MCF 10A (cell line): Measurements from ENCODE around the gene SNAP47. TPM values are rescaled to one million over a fixed set of nuclear protein-coding genes. Genes with fewer than 3 reads are reported as not detected.

Source experiments
- BruUV-seq: library from RNA; stranded (reverse); fragments of 400-500 nt; replicated peaks from 2 replicates; lab custom pipeline; 2021; lab: Mats Ljungman, UMichigan
- CTCF ChIA-PET: fragments of 300-600 bp; sonication (Branson Sonifier 250); formaldehyde crosslinking; extraction: SDS; loops from one replicate; lab custom pipeline; 2021; ENCODE audit warnings: antibody characterized with exemption, inconsistent platforms; lab: Yijun Ruan, JAX
- POLR2A ChIA-PET: fragments of 300-600, 350-650 bp; sonication (Branson Sonifier 250); formaldehyde crosslinking; extraction: SDS; loops from one replicate; lab custom pipeline; 2020; ENCODE audit warnings: antibody characterized with exemption, inconsistent platforms; lab: Yijun Ruan, JAX
- DNase-seq: peaks from one replicate; pipeline ENCODE4 v3.0.0-alpha.2; 2018; ENCODE audit not compliant: unreplicated experiment
- H3K27ac Mint-ChIP-seq: one replicate; pipeline ENCODE4 v1.8.0; 2022; ENCODE audit warnings: mild to moderate bottlenecking, low read depth, mixed read lengths; ENCODE audit not compliant: unreplicated experiment
- H3K27me3 Mint-ChIP-seq: one replicate; pipeline ENCODE4 v1.8.0; 2022; ENCODE audit warnings: mixed read lengths; ENCODE audit not compliant: insufficient read depth, unreplicated experiment
- H3K36me3 Mint-ChIP-seq: one replicate; pipeline ENCODE4 v1.8.0; 2022; ENCODE audit warnings: mild to moderate bottlenecking, moderate library complexity, mixed read lengths; ENCODE audit not compliant: insufficient read depth, unreplicated experiment
- H3K4me1 Mint-ChIP-seq: one replicate; pipeline ENCODE4 v1.8.0; 2022; ENCODE audit warnings: mixed read lengths; ENCODE audit not compliant: insufficient read depth, unreplicated experiment
- H3K4me3 Mint-ChIP-seq: one replicate; pipeline ENCODE4 v1.8.0; 2022; ENCODE audit warnings: mild to moderate bottlenecking, moderate library complexity, mixed read lengths; ENCODE audit not compliant: unreplicated experiment
- H3K9me3 Mint-ChIP-seq: one replicate; pipeline ENCODE4 v1.8.0; 2022; ENCODE audit warnings: mixed read lengths; ENCODE audit not compliant: unreplicated experiment
- intact Hi-C: fragments of 100-400 bp; cut with micrococcal nuclease; formaldehyde crosslinking; loops from 2 replicates; pipeline ENCODE4 v1.14.1; 2022
- total RNA-seq: library from RNA; stranded (reverse); gene quantifications from 2 replicates; pipeline ENCODE4 v1.2.3, GENCODE V29; 2022
- TF ChIP-seq, protein P1 (sequence below): fragments of 200-600 bp; IDR thresholded peaks from one replicate; pipeline ENCODE4 v1.8.0; 2022; ENCODE audit warnings: antibody characterized with exemption, mild to moderate bottlenecking; ENCODE audit not compliant: unreplicated experiment

SNAP47 gene
- total RNA-seq, 1 experiment from 2014 or later = 44.0 TPM

GRCh38 chr1:227771771-227772170, 36.5 kb downstream of the SNAP47 start:
- Mint-ChIP-seq H3K27me3 (no peaks in the 10 kb centered on the region), H3K4me3 (no peak overlapping the region), H3K4me1 (peaks cover 7% of the 10 kb centered on the region), H3K36me3 (peaks cover 62% of the 10 kb centered on the region), H3K27ac (no peak overlapping the region), H3K9me3 (no peaks in the 10 kb centered on the region)
- no TSS peak for BruUV-seq
- DNase-seq = no peak
- TF ChIP-seq, protein P1, sequence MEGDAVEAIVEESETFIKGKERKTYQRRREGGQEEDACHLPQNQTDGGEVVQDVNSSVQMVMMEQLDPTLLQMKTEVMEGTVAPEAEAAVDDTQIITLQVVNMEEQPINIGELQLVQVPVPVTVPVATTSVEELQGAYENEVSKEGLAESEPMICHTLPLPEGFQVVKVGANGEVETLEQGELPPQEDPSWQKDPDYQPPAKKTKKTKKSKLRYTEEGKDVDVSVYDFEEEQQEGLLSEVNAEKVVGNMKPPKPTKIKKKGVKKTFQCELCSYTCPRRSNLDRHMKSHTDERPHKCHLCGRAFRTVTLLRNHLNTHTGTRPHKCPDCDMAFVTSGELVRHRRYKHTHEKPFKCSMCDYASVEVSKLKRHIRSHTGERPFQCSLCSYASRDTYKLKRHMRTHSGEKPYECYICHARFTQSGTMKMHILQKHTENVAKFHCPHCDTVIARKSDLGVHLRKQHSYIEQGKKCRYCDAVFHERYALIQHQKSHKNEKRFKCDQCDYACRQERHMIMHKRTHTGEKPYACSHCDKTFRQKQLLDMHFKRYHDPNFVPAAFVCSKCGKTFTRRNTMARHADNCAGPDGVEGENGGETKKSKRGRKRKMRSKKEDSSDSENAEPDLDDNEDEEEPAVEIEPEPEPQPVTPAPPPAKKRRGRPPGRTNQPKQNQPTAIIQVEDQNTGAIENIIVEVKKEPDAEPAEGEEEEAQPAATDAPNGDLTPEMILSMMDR = no peak
- intact Hi-C loops = no loop called here
- CTCF ChIA-PET = interaction anchor here (1.0 to 4.3 kb wide), 2 partner anchors 9 to 13 kb away, joined by 3 to 20 read pairs; no protein-coding TSS in a partner anchor
- POLR2A ChIA-PET = no interaction called here

DNA sequence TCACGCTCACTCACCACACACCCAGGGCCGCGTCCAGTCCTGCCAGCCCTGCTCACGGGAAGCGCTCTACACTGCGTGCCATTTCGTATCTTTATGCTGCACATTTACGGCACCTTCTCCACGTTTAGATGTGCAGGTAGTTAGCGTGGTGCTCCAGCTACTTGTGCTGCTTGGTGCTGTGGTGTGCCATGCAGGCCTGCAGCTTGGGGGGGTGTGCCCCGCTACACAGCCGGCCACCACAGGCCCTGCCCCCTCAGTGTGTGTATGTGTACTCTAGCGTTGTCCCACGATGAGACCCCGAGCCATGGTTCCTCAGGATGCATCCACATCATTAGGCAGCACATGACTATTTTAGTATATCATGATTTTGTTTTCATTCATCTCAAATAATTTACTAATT, 38.3 kb downstream of the SNAP47 start:
- Mint-ChIP-seq H3K27ac (no peak overlapping the region), H3K9me3 (no peaks in the 10 kb centered on the region), H3K4me3 (no peak overlapping the region), H3K27me3 (no peaks in the 10 kb centered on the region), H3K4me1 (no peaks in the 10 kb centered on the region), H3K36me3 (peaks cover 45% of the 10 kb centered on the region)
- POLR2A ChIA-PET = interaction anchor here (1.6 kb wide), 1 partner anchor 25 kb away, joined by 4 read pairs; no protein-coding TSS in a partner anchor
- CTCF ChIA-PET = interaction anchor here (0.6 to 4.3 kb wide), 4 partner anchors 11 to 434 kb away, joined by 3 to 20 read pairs (median 3); no protein-coding TSS in a partner anchor
- TF ChIP-seq, protein P1 = no peak
- BruUV-seq = no TSS peak
- DNase-seq = no peak
- intact Hi-C loops = no loop called here

- no TSS peak for BruUV-seq
- POLR2A ChIA-PET = interaction anchor here (1.9 kb wide), 1 partner anchor 14 kb away, joined by 7 read pairs; no protein-coding TSS in a partner anchor
These were observed 39.0 kb downstream of the SNAP47 start for GRCh38 chr1:227774051-227774731.

More at GRCh38 chr1:227774051-227774731, 39.0 kb downstream of the SNAP47 start:
- intact Hi-C loops = no loop called here
- no peak for DNase-seq
- Mint-ChIP-seq H3K36me3 (peaks cover 38% of the 10 kb centered on the region), H3K27ac (no peak overlapping the region), H3K4me3 (no peak overlapping the region), H3K9me3 (no peaks in the 10 kb centered on the region), H3K27me3 (no peaks in the 10 kb centered on the region), H3K4me1 (no peaks in the 10 kb centered on the region)
- TF ChIP-seq, protein P1 = no peak
- CTCF ChIA-PET = interaction anchor here (0.6 to 4.3 kb wide), 3 partner anchors 11 to 433 kb away, joined by 3 to 20 read pairs (median 3); no protein-coding TSS in a partner anchor
